Common myeloid progenitor, CD34-positive (primary cell): ENCODE measurements around the gene RSPH1.

Experiments
- CTCF ChIA-PET: fragments of 350-600 bp; sonication (Branson Sonifier 250); formaldehyde crosslinking; loops from one replicate; lab custom pipeline; 2021; ENCODE audit warnings: antibody characterized with exemption; lab: Charles Lee
- POLR2A ChIA-PET: fragments of 350-600 bp; sonication (Branson Sonifier 250); formaldehyde crosslinking; loops from one replicate; lab custom pipeline; 2021; ENCODE audit warnings: antibody characterized with exemption; lab: Charles Lee
- DNase-seq, 3 donors: peaks; one replicate each; pipeline versions ENCODE4 v3.0.0 to v3.0.0-alpha.2; 2013
- H3K27ac ChIP-seq, 2 experiments: 1 replicate in 1 of 2; 2 replicates in 1 of 2; pipeline ENCODE4 v1.7.0; 2013; ENCODE audit warnings: inconsistent platforms in 2 of 2, low read length in 2 of 2, mild to moderate bottlenecking in 2 of 2, low read depth in 1 of 2, moderate library complexity in 1 of 2; ENCODE audit not compliant: severe bottlenecking in 2 of 2, insufficient read depth in 1 of 2, poor library complexity in 1 of 2
- H3K27me3 ChIP-seq, 5 experiments: replicated peaks in 2 of 5; 1 replicate in 3 of 5; 2 replicates in 2 of 5; pipeline versions ENCODE4 v1.6.1 to v1.7.0; 2013; ENCODE audit warnings: low read length in 4 of 5, mild to moderate bottlenecking in 2 of 5, moderate library complexity in 2 of 5, inconsistent platforms in 1 of 5; ENCODE audit not compliant: insufficient read depth in 5 of 5, control insufficient read depth in 4 of 5
- H3K36me3 ChIP-seq, 4 experiments: 1 replicate in 2 of 4; 2 replicates in 2 of 4; pipeline versions ENCODE4 v1.6.1 to v1.7.0; 2013; ENCODE audit warnings: low read length in 3 of 4, control low read depth in 1 of 4, mild to moderate bottlenecking in 1 of 4; ENCODE audit not compliant: control insufficient read depth in 4 of 4, insufficient read depth in 4 of 4
- H3K4me1 ChIP-seq, 4 experiments: 1 replicate in 3 of 4; 2 replicates in 1 of 4; pipeline versions ENCODE4 v1.6.1 to v1.7.1; 2013; ENCODE audit warnings: low read length in 3 of 4, mild to moderate bottlenecking in 3 of 4, control low read depth in 1 of 4, inconsistent platforms in 1 of 4, moderate library complexity in 1 of 4; ENCODE audit not compliant: control insufficient read depth in 4 of 4, insufficient read depth in 4 of 4; ENCODE audit errors: control extremely low read depth in 1 of 4
- H3K4me3 ChIP-seq, 7 experiments: 1 replicate in 4 of 7; 2 replicates in 3 of 7; pipeline versions ENCODE4 v1.5.1 to v1.7.0; 2013; ENCODE audit warnings: mild to moderate bottlenecking in 7 of 7, low read length in 6 of 7, moderate library complexity in 6 of 7, inconsistent platforms in 2 of 7, low read depth in 2 of 7, control low read depth in 1 of 7; ENCODE audit not compliant: insufficient read depth in 4 of 7, control insufficient read depth in 1 of 7; ENCODE audit errors: extremely low read depth in 1 of 7
- H3K9me3 ChIP-seq, 5 experiments: 1 replicate in 4 of 5; 2 replicates in 1 of 5; pipeline versions ENCODE4 v1.6.1 to v1.7.1; 2013; ENCODE audit warnings: low read length in 4 of 5, mild to moderate bottlenecking in 2 of 5, inconsistent platforms in 1 of 5, low read depth in 1 of 5, moderate library complexity in 1 of 5; ENCODE audit not compliant: control insufficient read depth in 4 of 5, insufficient read depth in 2 of 5; ENCODE audit errors: control extremely low read depth in 1 of 5
- WGBS: methylation state at CpG from one replicate; pipeline ENCODE4 v1.1.5; 2013; ENCODE audit not compliant: insufficient coverage; 5-methylcytosine and 5-hydroxymethylcytosine counted together

RSPH1 gene

DNA sequence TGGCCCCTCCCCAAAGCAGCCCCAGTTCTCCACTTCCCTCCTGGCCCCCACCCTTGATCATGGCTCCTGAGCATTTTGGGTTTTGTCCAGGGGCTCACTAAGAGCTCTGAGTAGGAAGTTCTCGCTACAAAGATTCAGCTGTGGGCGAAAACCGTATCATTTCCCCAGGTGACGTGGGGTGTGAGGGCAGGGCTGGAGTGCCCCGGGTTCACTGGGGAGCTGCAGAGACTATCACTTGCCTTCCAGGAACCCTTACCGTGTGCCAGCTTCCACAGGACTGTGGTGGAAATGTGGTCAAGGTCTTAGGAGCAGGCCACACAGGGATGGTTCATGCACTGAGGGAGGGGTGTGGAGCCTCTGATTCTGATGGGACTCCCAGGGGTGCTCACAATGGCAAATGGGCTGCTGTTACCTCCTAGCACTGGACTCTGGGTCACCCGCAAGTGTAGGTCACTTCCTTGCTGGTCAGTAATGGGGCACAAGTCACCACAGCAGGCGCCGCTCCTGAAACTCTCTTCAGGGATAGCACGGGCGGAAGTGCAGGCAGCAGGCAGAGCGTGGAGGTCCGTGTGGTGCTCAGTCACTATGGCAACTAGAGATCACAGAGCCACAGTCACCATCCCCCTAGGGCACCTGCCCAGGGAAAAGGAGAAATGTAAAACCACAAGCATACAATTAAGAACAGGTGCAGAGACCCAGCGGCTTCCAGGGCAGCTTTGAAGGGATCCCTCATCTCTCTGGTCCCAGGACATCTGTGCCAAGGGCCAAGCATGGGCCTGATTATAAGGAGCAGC, 35.4 kb downstream of the RSPH1 start:
- 33% methylated on average over 6 of the region's 14 CpGs for WGBS

DNA sequence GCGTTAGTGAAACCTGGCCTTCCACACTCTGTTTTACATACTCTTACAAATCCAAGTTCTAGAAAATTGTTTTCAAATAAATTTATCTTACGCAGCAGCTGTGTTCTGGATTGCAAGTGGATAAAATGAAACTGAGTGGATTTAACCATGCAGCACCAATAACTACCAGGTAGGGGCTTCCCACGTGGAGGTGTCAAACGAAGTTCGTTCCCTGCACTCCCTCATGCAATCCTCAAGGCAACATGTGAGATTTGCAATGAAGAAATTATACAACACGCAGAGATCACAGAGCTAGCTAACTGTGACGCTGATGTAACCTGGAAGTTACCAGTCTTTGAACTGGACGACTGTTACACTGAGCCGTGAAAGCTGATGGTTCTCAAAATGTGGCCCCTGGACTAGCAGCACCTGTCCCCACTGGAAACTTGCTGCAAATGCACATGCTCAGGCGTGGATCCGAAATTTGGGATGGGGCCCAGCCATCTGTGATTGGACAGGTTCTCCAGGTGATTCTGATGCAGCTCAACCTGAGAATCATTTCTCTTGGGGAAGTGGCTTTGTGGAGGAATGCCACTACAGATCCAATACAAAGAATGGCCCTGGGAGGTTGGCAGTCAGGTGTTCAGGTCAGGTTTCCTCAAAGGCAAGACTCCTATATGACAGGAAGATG, 36.3 kb downstream of the RSPH1 start:
- ChIA-PET CTCF (interaction anchor here (0.8 to 3.3 kb wide), 7 partner anchors 13 to 149 kb away, joined by 3 to 12 read pairs (median 3); no protein-coding TSS in a partner anchor), POLR2A (interaction anchor here (0.6 kb wide), 1 partner anchor 287 kb away, joined by 3 read pairs; no protein-coding TSS in a partner anchor)
- peaks cover 18 to 67% (median 54%) of the 10 kb centered on the region in 4 experiments for H3K4me1 ChIP-seq

More for the DNA sequence above, 35.4 kb downstream of the RSPH1 start:
- POLR2A ChIA-PET, result no interaction called here
- Histone ChIP-seq H3K27me3 (no peaks in the 10 kb centered on the region), H3K4me3 (peak overlapping the region in 1 of 7 experiments; percentile 38), H3K4me1 (peaks cover 24 to 70% (median 61%) of the 10 kb centered on the region in 4 experiments), H3K9me3 (no peaks in the 10 kb centered on the region), H3K27ac (peak overlapping the region; percentile 84 to 89), H3K36me3 (no peaks in the 10 kb centered on the region)
- CTCF ChIA-PET, result interaction anchor here (0.5 to 3.3 kb wide), 6 partner anchors 9 to 125 kb away, joined by 3 to 12 read pairs (median 6); no protein-coding TSS in a partner anchor
- DNase-seq, result peak; percentile 85 to 95 (median 95)

DNA sequence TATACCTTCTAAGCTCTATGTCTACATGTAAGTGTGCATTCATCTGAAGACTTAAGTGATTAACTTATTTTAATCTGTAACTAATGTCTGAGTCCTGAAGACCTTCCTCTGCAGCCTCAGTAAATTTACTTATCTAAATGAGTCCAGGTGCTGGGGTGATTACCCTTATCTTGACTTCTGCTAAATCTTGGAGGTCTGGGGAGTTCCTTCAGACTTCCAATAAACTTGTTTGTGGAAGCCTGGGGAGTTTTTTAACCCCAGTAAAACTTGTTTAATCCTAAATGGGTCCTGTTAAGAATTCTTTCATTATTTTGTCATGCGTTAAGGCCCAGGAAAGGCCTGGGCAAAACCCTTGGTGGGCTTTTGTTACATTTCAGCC, 37.0 kb downstream of the RSPH1 start:
- H3K27me3 ChIP-seq, result no peaks in the 10 kb centered on the region
- H3K9me3 ChIP-seq, result no peaks in the 10 kb centered on the region
- H3K4me3 ChIP-seq, result no peak overlapping the region
- H3K4me1 ChIP-seq, result peaks cover 14 to 67% (median 53%) of the 10 kb centered on the region in 4 experiments
- ChIA-PET POLR2A (no interaction called here), CTCF (interaction anchor here (1.0 to 3.3 kb wide), 3 partner anchors 14 to 77 kb away, joined by 3 to 12 read pairs (median 3); no protein-coding TSS in a partner anchor)
- H3K36me3 ChIP-seq, result no peaks in the 10 kb centered on the region
- no peak overlapping the region for H3K27ac ChIP-seq
- 100% methylated on average over 1 of the region's 1 CpG for WGBS
- DNase-seq, result no peak

More for the DNA sequence above, 36.3 kb downstream of the RSPH1 start:
- 91% methylated on average over 7 of the region's 11 CpGs for WGBS
- no peak for DNase-seq
- Histone ChIP-seq H3K36me3 (no peaks in the 10 kb centered on the region), H3K27ac (peak overlapping the region; percentile 84 to 89), H3K27me3 (no peaks in the 10 kb centered on the region), H3K4me3 (peak overlapping the region in 1 of 7 experiments; percentile 38), H3K9me3 (no peaks in the 10 kb centered on the region)

DNA sequence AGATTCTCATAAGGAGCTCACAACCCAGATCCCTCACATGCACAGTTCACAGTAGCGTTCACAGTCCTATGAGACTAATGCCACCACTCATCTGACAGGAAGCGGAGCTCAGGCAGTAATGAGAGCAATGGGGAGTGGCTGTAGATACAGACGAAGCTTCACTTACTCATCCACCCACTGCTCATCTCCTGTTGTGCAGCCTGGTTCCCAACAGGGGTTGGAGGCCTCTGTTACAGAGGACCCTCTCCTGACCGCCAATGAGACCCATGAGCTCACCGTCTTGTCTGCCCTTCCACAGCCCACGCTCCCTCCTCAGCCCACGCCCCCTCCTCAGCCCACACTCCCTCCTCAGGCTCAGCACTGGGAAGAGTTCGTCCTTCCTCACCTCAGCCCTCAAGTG, 39.6 kb downstream of the RSPH1 start:
- ChIA-PET POLR2A (no interaction called here), CTCF (interaction anchor here (0.7 to 7.0 kb wide), 6 partner anchors 11 to 119 kb away, joined by 3 to 36 read pairs (median 3); no protein-coding TSS in a partner anchor)
- DNase-seq, result no peak
- Histone ChIP-seq H3K36me3 (no peaks in the 10 kb centered on the region), H3K27ac (no peak overlapping the region), H3K9me3 (no peaks in the 10 kb centered on the region), H3K27me3 (no peaks in the 10 kb centered on the region), H3K4me1 (peaks cover 6 to 63% (median 48%) of the 10 kb centered on the region in 4 experiments), H3K4me3 (no peak overlapping the region)
- 100% methylated on average over 2 of the region's 8 CpGs for WGBS

DNA sequence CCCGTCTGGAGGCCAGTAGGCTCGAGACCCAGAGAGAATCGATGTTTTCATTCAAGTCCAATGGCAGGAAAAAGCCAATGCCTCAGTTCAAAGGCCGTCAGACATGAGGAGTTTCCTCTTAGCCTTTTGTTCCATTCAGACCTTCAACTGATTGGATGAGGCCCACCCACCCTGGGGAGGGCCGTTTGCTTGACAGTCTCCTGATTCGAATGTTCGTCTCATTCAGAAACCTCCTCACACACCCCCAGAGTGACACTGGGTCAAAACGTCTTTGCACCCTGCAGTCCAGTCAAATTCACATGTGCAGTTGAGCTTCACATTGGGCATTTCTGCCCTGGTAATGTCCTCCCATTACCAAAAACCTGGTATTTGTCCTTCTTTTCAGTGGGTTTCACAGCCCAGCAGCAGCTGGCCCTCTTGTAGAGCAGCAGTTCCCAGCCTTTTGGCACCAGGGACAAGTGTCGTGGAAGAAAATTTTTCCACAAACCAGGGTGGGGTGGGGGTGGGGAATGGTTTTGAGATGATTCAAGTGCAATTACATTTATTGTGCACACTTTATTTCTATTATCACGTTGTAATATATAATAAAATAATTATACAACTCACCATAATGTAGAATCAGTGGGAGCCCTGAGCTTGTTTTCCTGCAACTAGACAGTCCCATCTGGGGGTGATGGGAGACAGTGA, 40.1 kb downstream of the RSPH1 start:
- WGBS, result 95% methylated on average over 8 of the region's 10 CpGs
- POLR2A ChIA-PET, result no interaction called here
- Histone ChIP-seq H3K4me3 (no peak overlapping the region), H3K36me3 (no peaks in the 10 kb centered on the region), H3K27me3 (no peaks in the 10 kb centered on the region), H3K4me1 (peaks cover 5 to 62% (median 45%) of the 10 kb centered on the region in 4 experiments), H3K27ac (no peak overlapping the region), H3K9me3 (no peaks in the 10 kb centered on the region)
- DNase-seq, result no peak
- CTCF ChIA-PET, result interaction anchor here (0.7 to 7.0 kb wide), 12 partner anchors 11 to 292 kb away, joined by 3 to 36 read pairs (median 3); no protein-coding TSS in a partner anchor

DNA sequence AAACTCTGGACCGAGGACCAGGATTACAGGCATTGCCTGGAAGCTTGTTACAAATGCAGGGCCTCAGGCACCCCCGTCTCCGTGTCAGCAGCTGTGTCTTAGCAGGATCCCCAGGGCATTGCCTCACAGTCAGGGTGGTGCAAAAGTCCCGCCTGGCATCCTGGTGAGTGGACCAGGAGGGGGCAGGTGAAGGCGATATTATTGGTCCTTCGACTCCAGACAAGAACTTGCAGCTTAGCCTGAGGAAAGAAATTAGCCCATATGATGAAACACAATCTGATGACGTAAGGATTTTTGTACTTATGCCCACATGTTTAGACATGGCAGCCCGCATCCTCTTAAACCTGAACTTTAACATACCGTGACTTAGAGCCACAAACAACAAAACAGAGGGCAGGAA, 40.8 kb downstream of the RSPH1 start:
- Histone ChIP-seq H3K27ac (no peak overlapping the region), H3K9me3 (no peaks in the 10 kb centered on the region), H3K4me3 (no peak overlapping the region), H3K4me1 (peaks cover 5 to 62% (median 44%) of the 10 kb centered on the region in 4 experiments), H3K27me3 (no peaks in the 10 kb centered on the region), H3K36me3 (no peaks in the 10 kb centered on the region)
- ChIA-PET POLR2A (interaction anchor here (0.8 kb wide), 1 partner anchor 13 kb away, joined by 3 read pairs; no protein-coding TSS in a partner anchor), CTCF (interaction anchor here (0.6 to 7.0 kb wide), 15 partner anchors 12 to 291 kb away, joined by 3 to 36 read pairs (median 3); no protein-coding TSS in a partner anchor)
- DNase-seq, result peak in 1 of 3 donors; percentile 30
- WGBS, result 85% methylated on average over 9 of the region's 9 CpGs
